K562 (cell line): ENCODE results near the gene SYT15. TPM values are rescaled to one million over a fixed set of nuclear protein-coding genes. Genes with fewer than 3 reads are reported as not detected.

Source experiments
- NFRKB ChIP-seq: fragments of 450-650 bp; IDR thresholded peaks from 2 replicates; pipeline ENCODE4 v1.6.1; 2016; ENCODE audit warnings: low read depth
- RHOXF2B ChIP-seq: fragments of 250-450 bp; sonication (Bioruptor Pico); conservative IDR thresholded peaks from 2 replicates; pipeline ENCODE4 v1.5.1; 2021
- TAF1 ChIP-seq: IDR thresholded peaks from 2 replicates; pipeline ENCODE4 v1.6.1; 2011; ENCODE audit warnings: mild to moderate bottlenecking, low read length, moderate library complexity; ENCODE audit not compliant: insufficient read depth, control insufficient read depth, severe bottlenecking; ENCODE audit errors: extremely low read depth
- ZBTB17 ChIP-seq: fragments of 450-650 bp; formaldehyde crosslinking; IDR thresholded peaks from 2 replicates; pipeline ENCODE4 v1.4.0; 2020; ENCODE audit warnings: mild to moderate bottlenecking
- polyA plus RNA-seq, 8 experiments: library from polyadenylated mRNA; depleted of rRNA in 4 of 8; stranded (reverse) in 5 of 8; unstranded in 3 of 8; fragments of >200 nt; fragmentation: Nextera tagmentation in 2 of 8; fragmentation: Illumina TruSeq in 1 of 8; extraction: Ambion mirVana in 2 of 8; extraction: Trizol in 1 of 8; gene quantifications; 2 replicates each; pipeline versions ENCODE4 v1.2.1 to v1.2.3, GENCODE V29; 2011 to 2014; ENCODE audit warnings: inconsistent platforms in 1 of 8, missing spikeins in 1 of 8
- total RNA-seq, 7 experiments: library from RNA; depleted of rRNA in 6 of 7; stranded (reverse); fragments of >200 nt in 6 of 7; fragmentation: Illumina TruSeq in 2 of 7; extraction: Trizol in 2 of 7; gene quantifications; 2 replicates each; pipeline versions ENCODE4 v1.2.1 to v1.2.3, GENCODE V29; 2011 to 2021; ENCODE audit warnings: low replicate concordance in 1 of 7
- TF ChIP-seq, protein P1 (sequence below): fragments of 250-450 bp; sonication (Bioruptor Pico); IDR thresholded peaks from 2 replicates; pipeline ENCODE4 v1.4.0; 2020

SYT15 gene
- total and polyA plus RNA-seq, 9 of the 15 experiments (the other 6 are each of a cell fraction or from before 2014, with no cell fraction given): 0.05 to 0.82 (median 0.21) TPM; not detected in 1

DNA sequence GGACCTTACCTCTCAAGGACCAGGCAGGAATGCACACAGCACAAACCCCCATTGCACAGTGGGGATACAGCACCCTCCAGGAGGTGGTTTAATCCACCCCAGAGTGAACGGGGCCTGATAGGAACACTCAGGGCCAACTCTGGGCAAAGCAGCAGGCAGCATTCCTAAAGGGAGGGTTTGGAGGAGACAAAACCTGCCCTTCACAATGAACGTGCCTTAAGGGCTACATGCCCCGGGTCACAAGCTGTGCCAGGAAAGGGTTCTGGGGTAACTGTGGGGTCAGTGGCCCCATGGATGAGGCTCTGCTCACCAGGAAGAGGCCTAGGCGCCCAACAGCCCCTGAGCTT is 23.6 kb upstream of the SYT15 start (continued):
- TF ChIP-seq, protein P1, sequence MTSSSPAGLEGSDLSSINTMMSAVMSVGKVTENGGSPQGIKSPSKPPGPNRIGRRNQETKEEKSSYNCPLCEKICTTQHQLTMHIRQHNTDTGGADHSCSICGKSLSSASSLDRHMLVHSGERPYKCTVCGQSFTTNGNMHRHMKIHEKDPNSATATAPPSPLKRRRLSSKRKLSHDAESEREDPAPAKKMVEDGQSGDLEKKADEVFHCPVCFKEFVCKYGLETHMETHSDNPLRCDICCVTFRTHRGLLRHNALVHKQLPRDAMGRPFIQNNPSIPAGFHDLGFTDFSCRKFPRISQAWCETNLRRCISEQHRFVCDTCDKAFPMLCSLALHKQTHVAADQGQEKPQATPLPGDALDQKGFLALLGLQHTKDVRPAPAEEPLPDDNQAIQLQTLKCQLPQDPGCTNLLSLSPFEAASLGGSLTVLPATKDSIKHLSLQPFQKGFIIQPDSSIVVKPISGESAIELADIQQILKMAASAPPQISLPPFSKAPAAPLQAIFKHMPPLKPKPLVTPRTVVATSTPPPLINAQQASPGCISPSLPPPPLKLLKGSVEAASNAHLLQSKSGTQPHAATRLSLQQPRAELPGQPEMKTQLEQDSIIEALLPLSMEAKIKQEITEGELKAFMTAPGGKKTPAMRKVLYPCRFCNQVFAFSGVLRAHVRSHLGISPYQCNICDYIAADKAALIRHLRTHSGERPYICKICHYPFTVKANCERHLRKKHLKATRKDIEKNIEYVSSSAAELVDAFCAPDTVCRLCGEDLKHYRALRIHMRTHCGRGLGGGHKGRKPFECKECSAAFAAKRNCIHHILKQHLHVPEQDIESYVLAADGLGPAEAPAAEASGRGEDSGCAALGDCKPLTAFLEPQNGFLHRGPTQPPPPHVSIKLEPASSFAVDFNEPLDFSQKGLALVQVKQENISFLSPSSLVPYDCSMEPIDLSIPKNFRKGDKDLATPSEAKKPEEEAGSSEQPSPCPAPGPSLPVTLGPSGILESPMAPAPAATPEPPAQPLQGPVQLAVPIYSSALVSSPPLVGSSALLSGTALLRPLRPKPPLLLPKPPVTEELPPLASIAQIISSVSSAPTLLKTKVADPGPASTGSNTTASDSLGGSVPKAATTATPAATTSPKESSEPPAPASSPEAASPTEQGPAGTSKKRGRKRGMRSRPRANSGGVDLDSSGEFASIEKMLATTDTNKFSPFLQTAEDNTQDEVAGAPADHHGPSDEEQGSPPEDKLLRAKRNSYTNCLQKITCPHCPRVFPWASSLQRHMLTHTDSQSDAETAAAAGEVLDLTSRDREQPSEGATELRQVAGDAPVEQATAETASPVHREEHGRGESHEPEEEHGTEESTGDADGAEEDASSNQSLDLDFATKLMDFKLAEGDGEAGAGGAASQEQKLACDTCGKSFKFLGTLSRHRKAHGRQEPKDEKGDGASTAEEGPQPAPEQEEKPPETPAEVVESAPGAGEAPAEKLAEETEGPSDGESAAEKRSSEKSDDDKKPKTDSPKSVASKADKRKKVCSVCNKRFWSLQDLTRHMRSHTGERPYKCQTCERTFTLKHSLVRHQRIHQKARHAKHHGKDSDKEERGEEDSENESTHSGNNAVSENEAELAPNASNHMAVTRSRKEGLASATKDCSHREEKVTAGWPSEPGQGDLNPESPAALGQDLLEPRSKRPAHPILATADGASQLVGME: no peak
- TF ChIP-seq TAF1: no peak
- no peak for TF ChIP-seq RHOXF2B
- no peak for TF ChIP-seq ZBTB17 (CRISPR knock-in tag)
- no peak for TF ChIP-seq NFRKB
